GM12873 (cell line): ENCODE results near the gene LRRC73.
A peak's percentile ranks its signal among the peaks of the same experiment; 100 is the strongest.

Experiments
- CTCF ChIP-seq: IDR thresholded peaks from 2 replicates; pipeline ENCODE4 v1.5.1; 2012; ENCODE audit warnings: low read depth, mild to moderate bottlenecking, moderate library complexity, low read length, control low read depth; ENCODE audit not compliant: insufficient read depth; ENCODE audit errors: missing control alignments

The LRRC73 gene

DNA sequence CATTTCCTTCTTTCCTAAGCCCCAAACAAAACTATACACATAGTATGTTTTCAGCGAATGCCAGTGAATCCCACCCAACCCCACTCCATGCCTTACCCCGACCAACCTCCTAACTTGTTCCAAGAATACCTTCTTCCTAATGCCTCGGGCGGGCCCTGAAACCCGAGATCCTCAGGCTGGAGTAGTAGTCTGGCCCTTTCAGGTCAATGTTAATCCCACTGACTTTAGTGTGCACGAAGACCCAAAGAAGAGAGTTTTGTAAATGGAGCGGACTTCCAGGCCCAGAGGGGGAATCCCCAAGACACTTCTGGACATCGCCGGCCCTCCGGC is 6.2 kb upstream of the LRRC73 start:
- no peak for TF ChIP-seq CTCF

DNA sequence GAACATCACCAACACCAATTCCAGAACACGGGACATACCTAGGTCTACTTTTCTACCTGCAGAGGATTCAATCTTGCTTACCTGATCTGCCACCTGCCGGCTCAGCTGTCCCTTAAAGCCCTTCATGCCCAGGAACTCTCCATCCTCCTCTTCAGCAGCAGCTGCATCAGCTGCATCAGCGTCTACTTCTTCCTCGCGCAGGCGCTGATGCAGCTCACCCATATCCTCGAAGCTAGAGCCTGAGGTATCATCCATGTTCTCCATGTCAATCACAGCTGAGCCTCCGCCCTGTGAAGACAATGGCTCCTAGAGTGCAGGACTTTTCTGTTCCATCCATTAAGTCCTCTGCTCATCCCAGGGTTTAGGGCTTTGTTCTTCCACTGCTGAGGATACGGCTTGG is 5.7 kb upstream of the LRRC73 start:
- no peak for TF ChIP-seq CTCF

DNA sequence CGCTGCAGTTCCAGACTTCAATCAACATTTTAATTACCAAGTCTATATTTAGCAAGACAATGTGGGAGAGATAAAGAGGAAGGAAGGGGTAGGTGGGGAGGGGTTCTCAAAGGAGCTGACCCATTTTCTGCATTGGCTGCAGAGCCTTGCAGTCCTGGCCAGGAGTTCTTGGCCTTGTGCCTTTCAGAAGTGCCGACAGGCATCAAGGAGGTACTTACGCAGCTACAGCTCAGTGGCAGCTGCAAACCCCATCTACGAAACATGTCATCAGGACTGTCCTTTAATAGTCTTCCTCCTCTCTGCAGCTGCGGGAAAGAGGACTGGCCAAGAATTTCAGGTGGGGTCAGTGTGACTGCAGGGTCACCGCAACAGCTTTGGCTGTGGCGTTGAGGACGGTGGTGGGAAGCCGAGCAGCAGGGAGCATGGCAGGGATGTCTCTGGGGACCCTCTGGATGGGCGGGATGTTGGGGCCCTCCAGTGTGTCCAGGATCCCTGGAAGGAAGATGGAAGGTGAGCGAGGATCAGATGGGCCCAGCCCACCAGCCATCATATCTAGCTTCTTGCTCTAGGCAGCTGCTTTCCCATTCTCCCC is 1.8 kb upstream of the LRRC73 start:
- no peak for TF ChIP-seq CTCF

- TF ChIP-seq CTCF, result no peak
Measured at GRCh38 chr6:43510827-43511163, 649 bp upstream of the LRRC73 start.

- no peak for TF ChIP-seq CTCF
Measured at GRCh38 chr6:43509142-43509983, 783 bp downstream of the LRRC73 start.

DNA sequence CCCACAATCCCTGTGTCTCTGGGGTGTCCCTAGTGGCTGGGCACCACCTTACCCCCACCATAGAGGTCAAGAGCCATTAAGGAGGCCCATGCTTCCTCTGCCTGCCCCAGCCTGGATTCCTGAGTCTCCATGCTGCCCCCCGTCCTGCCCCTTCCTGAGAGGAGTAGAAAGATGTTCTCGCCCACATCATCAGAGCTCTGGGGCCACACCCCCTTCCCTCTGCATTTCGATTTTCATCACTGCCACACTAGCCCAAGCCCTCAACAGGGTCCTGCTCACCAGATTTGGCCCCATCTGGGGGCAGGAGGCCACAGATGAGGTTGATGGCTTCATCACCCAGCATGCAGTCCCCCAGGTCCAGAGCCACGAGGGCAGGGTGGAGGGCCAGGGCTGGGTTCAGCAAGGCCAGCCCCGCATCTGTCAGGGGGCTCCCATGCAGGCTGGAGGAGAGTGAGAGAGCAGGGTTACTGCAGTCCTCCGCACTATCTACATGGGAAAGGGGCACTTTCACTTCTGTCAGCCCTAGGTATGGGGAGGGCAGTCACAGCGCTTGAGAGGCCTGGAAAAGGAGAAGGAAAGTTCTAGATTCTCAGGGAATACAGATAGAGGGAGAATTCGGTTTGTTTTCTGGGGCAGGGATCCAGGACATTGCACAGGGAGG is 1.5 kb downstream of the LRRC73 start:
- TF ChIP-seq CTCF, result peak; percentile 23

GRCh38 chr6:43506667-43507471 is 3.3 kb downstream of the LRRC73 start:
- TF ChIP-seq CTCF, result peak; percentile 99
